GM21576 (cell line): ENCODE measurements around the gene SLC66A1.

Experiments
- ATAC-seq: cut with Tn5 transposase; IDR thresholded peaks from one replicate; pipeline ENCODE4 v1.9.1; 2021; ENCODE audit warnings: mild to moderate bottlenecking, moderate library complexity; ENCODE audit not compliant: unreplicated experiment

The SLC66A1 gene

DNA sequence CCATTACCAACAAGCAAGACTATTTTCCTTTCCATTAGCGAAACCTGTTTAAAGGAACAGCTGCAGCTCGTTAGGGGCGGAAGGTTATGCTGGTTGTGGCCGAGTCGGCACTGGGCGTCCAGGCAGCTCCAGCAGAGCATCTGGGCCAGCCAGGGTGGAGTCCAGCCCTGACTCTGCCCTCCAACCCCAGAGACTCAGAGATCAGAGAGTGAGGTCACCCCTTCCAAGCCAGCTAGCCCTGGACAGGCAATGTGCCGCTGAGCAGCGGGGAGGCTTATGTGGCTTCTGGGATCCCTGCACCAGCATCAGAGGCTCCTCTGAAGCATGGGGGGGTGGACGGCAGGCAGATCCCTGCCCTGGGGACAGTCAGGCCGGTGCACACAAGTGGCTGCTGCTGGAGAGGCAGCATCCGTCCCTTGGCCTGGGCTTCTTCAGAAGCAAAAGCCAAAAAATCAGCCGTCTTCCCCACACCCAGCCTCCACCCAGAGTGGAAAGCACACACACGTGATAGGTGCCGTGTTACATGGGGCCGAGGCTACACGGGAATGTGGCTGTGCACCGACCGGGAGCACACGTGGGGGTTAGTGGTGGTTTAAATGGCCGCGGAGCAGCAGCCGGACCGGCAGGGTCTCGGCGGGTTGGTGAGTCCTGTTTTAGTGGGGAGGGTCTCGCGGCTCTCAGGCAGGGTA is 30.1 kb downstream of the SLC66A1 start:
- no peak for ATAC-seq

GRCh38 chr1:19342894-19343616 is 30.9 kb downstream of the SLC66A1 start:
- no peak for ATAC-seq

- ATAC-seq = no peak
Observed at GRCh38 chr1:19343617-19344350, 31.7 kb downstream of the SLC66A1 start.

GRCh38 chr1:19344372-19344810 is 32.3 kb downstream of the SLC66A1 start:
- no peak for ATAC-seq

GRCh38 chr1:19344831-19345230 is 32.7 kb downstream of the SLC66A1 start:
- ATAC-seq = no peak

- ATAC-seq = no peak
Observed at GRCh38 chr1:19345391-19345790, 33.3 kb downstream of the SLC66A1 start.

DNA sequence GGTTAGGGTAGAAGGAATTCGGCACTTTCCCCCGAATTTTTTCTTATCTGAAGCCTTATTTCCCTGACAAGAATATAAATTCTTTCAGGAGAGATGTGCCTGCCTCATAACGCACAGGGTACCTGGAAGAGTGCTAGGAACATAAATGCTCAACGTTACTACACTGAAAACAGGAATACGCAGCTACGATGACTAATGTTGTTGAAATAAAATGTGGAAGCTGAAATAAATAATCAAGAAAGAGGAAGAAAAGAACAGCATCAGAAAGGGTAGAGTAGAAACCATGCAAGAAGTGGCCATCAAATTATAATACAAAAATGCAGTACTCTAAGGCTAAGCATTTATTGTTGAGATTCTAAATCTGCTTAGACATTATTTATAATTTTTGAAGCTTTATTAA is 33.9 kb downstream of the SLC66A1 start:
- ATAC-seq = no peak

GRCh38 chr1:19347533-19348172 is 35.5 kb downstream of the SLC66A1 start:
- no peak for ATAC-seq

DNA sequence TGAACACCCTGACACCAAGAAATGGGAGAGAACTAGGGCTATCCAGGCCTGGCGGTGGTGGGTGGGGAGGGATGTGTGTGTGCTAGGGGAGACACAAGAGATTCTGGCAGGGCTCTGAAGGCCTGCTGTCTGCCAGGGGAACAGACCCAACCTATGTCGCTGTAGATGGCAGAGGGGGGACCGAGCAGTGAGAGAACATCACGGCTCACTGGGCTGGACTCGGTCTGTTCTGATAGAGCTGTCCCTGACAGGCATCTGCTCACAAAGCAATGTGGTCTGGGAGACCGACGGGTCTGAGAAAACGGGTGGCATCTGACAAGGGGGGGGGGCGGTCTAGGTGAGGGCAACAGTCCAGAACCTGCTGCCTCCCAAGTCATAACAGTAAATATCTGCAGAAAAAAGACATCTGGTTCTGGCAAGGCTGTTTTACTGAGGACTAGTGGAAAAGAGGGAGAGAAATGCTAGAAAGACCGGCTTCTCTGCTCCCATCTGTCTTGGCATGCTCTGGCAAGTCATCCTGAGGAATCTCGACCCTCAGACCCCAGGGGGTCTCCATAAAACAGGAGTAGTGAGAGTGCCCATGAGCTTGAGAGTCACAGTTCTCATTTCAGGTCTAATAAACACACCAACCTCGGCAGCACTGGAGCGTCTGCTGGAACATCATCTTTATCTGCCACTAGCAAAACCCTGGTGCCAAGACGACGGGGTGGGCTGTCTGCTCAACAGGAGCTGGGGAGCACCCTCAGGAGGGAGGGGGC is 36.5 kb downstream of the SLC66A1 start:
- ATAC-seq = no peak

GRCh38 chr1:19349999-19350398 is 37.9 kb downstream of the SLC66A1 start:
- ATAC-seq = no peak

- no peak for ATAC-seq
Observed at GRCh38 chr1:19350566-19350965, 38.4 kb downstream of the SLC66A1 start.

DNA sequence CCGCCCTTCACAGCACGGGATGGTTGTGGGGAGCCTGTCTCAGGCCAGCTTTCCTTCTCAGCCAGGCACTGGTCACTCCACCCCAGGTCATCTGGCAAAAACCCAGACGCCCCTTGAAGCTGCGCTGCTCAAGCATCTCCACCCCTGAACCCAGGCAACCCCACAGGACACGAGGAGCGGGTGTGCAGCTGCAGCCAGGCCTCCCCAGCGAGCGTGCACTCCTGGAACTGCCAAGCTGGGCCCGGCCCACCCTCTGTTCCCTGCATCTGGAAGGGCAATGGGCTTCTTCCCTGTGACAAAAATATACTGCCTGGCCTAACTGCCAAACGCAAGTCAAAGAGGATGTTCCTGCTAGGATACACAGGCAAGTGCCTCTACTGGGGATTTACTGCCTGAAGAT is 39.7 kb downstream of the SLC66A1 start:
- ATAC-seq = no peak

GRCh38 chr1:19352839-19353238 is 40.7 kb downstream of the SLC66A1 start:
- ATAC-seq = no peak

DNA sequence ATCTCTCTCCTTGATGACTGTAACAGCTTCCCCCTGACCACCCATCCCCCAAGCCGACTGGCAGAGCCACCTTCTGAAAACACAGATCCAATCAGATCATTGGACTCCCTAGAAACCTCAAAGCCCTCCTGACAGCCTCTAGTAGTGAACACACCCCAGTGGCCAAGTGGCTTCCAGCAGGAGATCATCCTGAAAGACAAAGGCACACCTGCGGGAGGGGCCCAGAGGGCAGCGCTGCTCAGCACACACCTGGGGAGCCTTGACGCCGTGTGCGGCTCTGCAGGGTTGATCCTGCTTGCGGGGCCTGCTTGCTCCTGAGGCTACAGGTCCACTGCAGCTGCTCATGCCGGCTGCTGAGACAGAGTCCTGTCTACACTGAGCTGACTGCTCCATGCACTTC is 41.5 kb downstream of the SLC66A1 start:
- ATAC-seq = no peak

- ATAC-seq = no peak
Observed at GRCh38 chr1:19354531-19354981, 42.4 kb downstream of the SLC66A1 start.

- ATAC-seq = no peak
Observed at GRCh38 chr1:19356266-19356665, 44.1 kb downstream of the SLC66A1 start.

GRCh38 chr1:19357299-19357986 is 45.3 kb downstream of the SLC66A1 start:
- no peak for ATAC-seq

DNA sequence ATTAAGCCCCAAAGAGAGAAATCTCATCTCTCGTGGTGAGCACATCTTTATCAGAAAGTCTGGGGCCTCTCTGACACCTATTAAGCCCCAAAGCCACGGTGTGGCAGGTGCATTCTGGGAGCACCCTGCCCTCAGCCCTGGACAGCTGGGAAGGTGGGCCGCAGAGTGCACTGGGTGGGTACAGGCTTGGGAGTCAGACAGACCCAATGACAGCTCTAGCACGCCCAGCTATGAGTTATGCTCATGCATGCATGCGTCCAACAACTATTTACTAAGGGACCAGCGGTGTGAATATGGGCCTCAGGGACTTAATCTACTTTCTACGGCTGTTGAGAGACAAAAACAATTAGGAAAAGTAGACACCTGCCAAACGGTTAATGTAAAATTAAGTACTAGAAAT is 46.6 kb downstream of the SLC66A1 start:
- no peak for ATAC-seq

- ATAC-seq = no peak
Observed at GRCh38 chr1:19359357-19359756, 47.2 kb downstream of the SLC66A1 start.

- no peak for ATAC-seq
Observed at GRCh38 chr1:19360016-19360415, 47.9 kb downstream of the SLC66A1 start.
